TTC549 (cell line): ENCODE measurements around the gene TRAM2.

Source experiments
- FAIRE-seq: peaks from 2 replicates; lab custom pipeline; 2012; peaks lifted over from hg19 to GRCh38; lab: Jason Lieb, UNC

TRAM2 gene, protein sequence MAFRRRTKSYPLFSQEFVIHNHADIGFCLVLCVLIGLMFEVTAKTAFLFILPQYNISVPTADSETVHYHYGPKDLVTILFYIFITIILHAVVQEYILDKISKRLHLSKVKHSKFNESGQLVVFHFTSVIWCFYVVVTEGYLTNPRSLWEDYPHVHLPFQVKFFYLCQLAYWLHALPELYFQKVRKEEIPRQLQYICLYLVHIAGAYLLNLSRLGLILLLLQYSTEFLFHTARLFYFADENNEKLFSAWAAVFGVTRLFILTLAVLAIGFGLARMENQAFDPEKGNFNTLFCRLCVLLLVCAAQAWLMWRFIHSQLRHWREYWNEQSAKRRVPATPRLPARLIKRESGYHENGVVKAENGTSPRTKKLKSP

DNA sequence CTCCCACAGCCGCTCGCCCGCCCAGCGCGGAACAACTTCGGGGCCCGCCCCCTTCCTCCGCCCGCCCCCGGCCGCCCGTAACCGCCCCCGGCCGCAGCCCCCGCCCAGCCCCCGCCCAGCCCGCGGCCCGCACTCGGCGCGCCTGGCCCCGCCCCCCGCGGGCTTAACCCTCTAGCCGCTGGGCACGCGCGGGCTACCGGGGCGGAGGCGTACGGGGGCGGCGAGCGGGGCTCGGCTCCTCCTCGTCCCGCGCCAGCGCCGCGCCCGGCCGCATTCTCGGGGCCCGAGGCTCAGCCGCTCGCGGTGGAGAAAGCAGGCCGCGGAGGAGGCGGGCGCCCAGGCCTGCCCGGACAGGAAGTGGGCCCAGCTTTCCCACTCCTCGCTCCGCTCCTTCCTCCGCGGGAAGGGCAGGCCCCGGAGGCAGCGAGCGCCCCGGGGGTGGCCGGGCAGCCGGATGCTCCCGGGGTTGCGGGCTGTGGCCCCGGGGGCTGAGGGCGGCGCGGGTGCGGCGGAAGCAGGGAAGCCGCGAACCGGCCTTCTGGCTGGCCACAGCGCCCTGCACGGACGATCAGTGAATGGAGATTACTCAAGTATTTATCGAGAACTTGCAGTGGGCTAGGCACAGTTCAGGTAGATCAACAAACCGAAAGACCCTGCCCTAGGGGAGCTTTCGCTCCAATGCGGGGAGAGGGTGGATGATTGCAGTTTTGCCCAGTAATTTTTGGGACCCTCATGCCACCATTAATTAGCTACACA, at the start of gene TRAM2:
TRAM2 (minus strand) TSS at position 39 of the 756 bp plus-strand sequence. CDS start 145 bp downstream, outside the sequence.
- FAIRE-seq = no peak

DNA sequence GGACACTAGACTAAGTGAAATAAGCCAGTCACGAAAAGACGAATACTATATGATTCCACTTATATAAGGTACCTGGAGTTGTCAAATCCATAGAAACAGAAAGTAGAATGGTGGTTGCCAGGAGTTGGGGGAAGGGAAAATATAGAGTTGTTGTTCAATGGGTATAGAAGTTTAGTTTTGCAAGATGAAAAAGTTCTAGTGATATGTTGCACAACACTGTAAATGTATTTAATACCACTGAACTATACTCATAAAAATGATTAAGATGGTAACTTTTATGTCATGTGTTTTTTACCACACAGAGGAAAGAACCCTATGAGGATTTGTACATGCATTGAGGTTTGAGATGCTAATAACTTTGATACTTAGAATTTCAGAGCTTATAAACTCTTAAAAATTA, 46.0 kb upstream of the TRAM2 start:
- no peak for FAIRE-seq

- FAIRE-seq = no peak
Measured at GRCh38 chr6:52621631-52622030, 44.8 kb upstream of the TRAM2 start.

- FAIRE-seq = no peak
Measured at GRCh38 chr6:52620906-52621190, 44.0 kb upstream of the TRAM2 start.

DNA sequence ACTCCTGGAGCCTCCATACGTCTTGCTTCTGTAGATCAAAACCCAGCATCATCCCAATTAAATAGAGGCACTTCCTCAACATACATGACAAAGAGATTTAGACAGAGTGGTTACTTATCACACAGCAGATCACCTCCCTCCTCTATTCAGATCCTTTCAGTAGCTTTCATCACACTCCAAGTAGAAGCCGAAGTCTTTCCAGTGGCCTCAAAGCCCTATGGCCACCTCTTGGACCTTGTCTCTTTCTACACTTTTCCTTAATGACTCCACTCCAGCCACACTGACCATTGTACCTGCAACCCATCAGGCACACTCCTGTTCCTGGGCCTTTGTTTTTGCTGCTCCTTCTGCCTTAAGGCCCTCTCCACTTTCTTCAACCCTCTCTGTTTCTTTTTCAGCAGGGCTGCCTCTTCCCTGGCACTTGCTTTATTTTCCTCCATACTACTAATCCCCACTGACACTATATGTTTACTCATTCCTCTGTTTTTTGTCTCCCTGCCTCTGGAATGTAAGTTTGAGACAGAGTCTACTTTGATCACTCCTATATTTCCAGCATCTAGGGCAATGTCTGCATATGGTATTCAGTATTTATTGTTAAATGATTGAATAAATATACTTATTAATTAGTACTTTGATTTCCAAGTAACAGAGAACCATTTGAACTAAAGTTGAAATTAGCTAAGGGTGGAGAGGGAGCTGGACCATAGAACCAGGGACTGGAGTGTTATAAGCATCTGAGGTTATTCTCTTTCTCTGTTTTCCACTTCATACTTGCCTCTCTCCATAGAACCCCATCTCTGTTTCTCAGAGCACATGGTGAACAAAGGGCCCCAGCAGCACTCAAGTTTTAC, 43.4 kb upstream of the TRAM2 start:
- FAIRE-seq = no peak

GRCh38 chr6:52617087-52617486, 40.2 kb upstream of the TRAM2 start:
- no peak for FAIRE-seq

GRCh38 chr6:52616059-52616690, 39.3 kb upstream of the TRAM2 start:
- no peak for FAIRE-seq

DNA sequence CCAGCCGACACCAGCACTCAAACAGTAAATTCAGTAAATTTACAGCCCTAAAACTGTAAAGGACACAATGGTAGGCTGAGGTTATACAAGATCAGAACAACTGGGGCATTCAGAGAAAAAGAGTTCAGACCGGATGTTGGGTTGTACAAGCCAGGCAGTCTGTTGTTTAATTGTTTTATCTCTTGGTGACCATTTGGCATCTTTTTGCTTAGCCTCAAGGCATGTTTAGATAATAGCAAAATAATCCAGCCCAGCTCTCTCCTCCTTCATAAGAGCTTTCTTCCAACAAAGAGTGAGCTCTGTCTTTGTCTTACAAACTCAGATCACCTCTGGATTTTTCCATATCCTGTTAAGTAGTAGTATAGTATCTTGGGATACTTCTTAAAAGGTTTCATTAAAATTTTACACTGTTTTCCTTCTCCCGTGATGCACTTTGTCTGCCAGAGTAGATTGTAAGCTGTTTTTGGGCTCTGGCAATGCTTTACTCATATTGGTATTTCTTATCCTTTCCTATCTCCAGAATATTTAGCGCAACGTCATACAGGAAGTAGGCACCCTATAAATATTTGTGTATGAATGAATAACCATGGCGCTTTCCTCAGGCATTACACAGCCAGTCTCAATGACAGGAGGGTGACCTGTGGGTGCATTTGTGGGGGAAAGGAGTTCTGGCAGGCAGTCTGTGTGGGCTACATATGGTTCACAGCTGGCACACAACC, 35.6 kb upstream of the TRAM2 start:
- FAIRE-seq = no peak

DNA sequence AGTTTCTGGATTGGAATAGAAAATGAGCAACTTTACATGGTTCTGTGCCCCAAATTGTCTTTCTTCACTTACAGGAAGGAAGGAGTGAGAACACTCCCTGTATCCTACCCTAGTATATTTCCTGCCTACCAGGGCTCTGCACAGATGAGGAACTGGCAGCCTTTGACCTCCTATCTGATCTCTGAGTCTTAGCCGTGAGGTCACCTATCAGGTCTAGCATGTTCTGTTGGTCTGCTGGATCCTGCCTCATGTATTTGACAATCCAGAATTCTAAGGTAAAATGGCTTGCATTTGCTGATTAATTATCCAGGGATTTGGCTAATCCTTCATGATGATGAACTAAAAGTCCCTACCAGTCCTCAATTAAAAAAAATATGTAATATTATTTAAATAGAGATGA, 35.0 kb upstream of the TRAM2 start:
- FAIRE-seq = no peak

- no peak for FAIRE-seq
Measured at GRCh38 chr6:52610745-52611355, 34.0 kb upstream of the TRAM2 start.

GRCh38 chr6:52610011-52610410, 33.2 kb upstream of the TRAM2 start:
- FAIRE-seq = no peak

GRCh38 chr6:52605610-52606185, 28.8 kb upstream of the TRAM2 start:
- no peak for FAIRE-seq

DNA sequence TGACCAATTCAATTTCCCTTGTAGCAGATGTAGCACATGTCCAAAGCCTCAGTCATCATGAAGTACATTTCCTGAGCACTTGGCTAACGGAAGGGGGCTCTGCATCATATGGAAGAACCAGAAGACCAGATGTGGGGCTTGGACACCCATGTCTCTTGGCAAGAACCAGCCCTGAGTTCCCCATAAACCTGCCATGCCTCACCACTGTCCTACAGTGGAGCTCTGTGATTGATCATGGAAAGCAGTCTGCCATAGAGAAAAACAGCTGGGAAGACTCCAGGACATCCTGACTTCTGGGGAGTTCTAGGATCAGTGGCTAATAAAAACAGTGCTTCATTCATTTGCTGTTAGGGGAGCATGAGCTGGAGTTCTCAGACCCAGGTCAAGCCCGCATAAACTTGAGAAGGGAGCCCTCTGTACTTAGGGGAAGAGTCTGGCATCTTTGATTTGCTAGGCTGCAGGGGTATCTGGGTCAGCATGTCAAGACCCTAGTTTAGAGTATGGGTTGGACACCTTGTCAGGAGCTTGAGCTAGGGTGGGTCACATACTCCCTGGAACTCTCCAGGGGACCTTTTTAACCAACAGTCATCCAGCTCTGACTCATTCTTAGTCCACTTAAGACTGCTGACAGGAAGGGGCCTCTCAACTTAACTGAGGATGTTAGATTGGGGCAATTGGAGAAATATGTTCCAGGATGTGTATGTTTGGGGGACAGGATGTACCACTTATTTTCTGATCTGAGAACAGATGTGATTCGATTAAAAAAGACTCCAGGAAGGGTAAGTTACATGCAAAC, 26.3 kb upstream of the TRAM2 start:
- no peak for FAIRE-seq

DNA sequence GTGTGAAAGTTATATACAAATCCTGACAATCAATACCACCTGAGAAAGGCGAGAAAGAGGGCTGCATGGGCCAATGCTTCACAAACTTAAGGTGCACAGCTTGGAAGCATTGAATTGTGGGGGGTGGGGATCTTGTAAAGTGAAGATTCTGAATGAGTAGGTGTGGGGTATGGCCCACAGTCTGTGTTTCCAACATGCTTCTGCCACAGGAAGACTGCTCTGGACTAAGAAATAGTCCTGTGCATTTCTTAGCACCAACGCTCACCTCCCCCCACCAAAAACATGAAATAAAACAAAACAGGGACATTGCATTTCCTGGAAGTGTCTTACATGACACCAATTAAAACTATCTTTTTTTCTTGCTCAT, 21.9 kb upstream of the TRAM2 start:
- no peak for FAIRE-seq

GRCh38 chr6:52598123-52598823, 21.4 kb upstream of the TRAM2 start:
- no peak for FAIRE-seq

DNA sequence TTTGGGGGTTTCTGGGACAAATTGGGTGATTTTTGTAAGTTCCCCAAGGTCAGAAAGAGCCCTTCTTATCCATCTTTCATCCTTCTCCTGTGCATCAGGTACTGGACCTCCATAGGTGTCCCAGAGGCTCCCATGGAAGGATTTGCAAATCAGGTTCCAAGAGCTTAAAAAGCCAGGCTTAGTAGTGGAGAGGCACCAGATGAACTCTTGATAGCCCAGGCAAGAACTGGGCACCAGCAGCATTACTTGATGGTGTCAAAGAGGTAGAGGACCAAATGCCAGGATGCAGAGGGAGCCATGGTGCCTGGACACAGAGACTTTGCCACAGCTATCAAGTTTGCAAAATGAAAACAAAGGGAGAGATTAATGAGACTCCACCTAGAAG, 20.9 kb upstream of the TRAM2 start:
- no peak for FAIRE-seq

GRCh38 chr6:52596371-52597028, 19.6 kb upstream of the TRAM2 start:
- FAIRE-seq = no peak

- no peak for FAIRE-seq
Measured at GRCh38 chr6:52595796-52596130, 18.9 kb upstream of the TRAM2 start.
